ENCODE results near the gene EIF4A2.

The EIF4A2 gene

DNA sequence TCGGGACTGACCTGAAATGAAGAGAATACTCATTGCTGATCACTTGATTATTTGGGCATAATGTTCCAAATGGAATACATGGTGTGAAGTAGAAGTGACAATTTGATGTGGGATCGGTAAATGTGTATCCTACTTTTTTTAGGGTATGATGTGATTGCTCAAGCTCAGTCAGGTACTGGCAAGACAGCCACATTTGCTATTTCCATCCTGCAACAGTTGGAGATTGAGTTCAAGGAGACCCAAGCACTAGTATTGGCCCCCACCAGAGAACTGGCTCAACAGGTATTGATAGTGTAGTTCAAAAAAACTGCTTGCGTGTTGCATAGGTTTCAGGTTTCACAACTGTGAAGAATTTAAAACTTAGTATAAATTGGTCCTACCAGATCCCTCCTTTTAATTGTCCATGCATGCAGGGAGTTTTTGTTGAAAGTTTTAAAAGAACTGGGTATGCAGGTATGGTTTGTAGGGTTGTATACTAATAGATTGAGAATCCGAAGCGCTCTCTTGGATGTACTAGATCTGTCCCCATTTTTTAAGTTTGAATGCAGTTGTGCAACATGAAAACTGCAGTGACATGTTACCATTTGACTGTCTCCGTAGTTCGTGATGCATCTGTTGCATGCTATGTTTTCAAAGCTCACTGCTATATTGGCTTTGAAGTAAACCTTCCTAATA lies 1.6 kb downstream of the EIF4A2 start:
- no peak for ATAC-seq
- TF ChIP-seq CSDC2 (CRISPR knock-in tag; IDR thresholded peaks at IDR 0.05) (no peak), RARB (CRISPR knock-in tag; IDR thresholded peaks at IDR 0.05) (no peak), ESRRG (CRISPR knock-in tag; IDR thresholded peaks at IDR 0.05) (no peak)
- TF ChIP-seq, protein P1, sequence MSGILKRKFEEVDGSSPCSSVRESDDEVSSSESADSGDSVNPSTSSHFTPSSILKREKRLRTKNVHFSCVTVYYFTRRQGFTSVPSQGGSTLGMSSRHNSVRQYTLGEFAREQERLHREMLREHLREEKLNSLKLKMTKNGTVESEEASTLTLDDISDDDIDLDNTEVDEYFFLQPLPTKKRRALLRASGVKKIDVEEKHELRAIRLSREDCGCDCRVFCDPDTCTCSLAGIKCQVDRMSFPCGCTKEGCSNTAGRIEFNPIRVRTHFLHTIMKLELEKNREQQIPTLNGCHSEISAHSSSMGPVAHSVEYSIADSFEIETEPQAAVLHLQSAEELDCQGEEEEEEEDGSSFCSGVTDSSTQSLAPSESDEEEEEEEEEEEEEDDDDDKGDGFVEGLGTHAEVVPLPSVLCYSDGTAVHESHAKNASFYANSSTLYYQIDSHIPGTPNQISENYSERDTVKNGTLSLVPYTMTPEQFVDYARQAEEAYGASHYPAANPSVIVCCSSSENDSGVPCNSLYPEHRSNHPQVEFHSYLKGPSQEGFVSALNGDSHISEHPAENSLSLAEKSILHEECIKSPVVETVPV (CRISPR knock-in tag; IDR thresholded peaks at IDR 0.05): no peak
- TF ChIP-seq, protein P2, sequence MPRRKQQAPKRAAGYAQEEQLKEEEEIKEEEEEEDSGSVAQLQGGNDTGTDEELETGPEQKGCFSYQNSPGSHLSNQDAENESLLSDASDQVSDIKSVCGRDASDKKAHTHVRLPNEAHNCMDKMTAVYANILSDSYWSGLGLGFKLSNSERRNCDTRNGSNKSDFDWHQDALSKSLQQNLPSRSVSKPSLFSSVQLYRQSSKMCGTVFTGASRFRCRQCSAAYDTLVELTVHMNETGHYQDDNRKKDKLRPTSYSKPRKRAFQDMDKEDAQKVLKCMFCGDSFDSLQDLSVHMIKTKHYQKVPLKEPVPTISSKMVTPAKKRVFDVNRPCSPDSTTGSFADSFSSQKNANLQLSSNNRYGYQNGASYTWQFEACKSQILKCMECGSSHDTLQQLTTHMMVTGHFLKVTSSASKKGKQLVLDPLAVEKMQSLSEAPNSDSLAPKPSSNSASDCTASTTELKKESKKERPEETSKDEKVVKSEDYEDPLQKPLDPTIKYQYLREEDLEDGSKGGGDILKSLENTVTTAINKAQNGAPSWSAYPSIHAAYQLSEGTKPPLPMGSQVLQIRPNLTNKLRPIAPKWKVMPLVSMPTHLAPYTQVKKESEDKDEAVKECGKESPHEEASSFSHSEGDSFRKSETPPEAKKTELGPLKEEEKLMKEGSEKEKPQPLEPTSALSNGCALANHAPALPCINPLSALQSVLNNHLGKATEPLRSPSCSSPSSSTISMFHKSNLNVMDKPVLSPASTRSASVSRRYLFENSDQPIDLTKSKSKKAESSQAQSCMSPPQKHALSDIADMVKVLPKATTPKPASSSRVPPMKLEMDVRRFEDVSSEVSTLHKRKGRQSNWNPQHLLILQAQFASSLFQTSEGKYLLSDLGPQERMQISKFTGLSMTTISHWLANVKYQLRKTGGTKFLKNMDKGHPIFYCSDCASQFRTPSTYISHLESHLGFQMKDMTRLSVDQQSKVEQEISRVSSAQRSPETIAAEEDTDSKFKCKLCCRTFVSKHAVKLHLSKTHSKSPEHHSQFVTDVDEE (CRISPR knock-in tag; IDR thresholded peaks at IDR 0.05): no peak

DNA sequence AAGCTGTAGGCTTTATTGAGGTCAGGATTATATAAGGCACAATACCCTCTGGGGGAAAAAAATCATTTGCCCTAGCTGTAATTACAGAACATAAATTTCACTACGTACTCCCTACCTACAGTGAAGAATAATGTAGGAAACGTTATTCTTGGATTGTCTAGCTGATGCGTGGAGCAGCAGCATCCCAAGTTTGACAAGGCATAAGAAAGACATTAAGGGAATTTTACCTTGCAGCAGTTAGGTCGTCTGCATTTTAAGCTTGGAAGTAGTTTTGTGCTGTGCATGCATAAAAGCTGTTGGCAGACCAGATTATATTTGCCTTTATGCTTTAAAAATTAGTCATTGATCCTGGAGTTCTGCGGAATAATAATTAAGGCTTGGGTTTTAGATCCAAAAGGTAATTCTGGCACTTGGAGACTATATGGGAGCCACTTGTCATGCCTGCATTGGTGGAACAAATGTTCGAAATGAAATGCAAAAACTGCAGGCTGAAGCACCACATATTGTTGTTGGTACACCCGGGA lies 2.2 kb downstream of the EIF4A2 start:
- TF ChIP-seq, protein P1 (CRISPR knock-in tag; IDR thresholded peaks at IDR 0.05): no peak
- TF ChIP-seq ZFP30 (CRISPR knock-in tag; IDR thresholded peaks at IDR 0.05) (no peak), ESRRG (CRISPR knock-in tag; IDR thresholded peaks at IDR 0.05) (no peak), PPARA (CRISPR knock-in tag; IDR thresholded peaks at IDR 0.05; ENCODE audit: borderline replicate concordance) (no peak), RARB (CRISPR knock-in tag; IDR thresholded peaks at IDR 0.05) (no peak), SNAI2 (CRISPR knock-in tag; IDR thresholded peaks at IDR 0.05) (no peak), ISL1 (CRISPR knock-in tag; IDR thresholded peaks at IDR 0.05) (no peak), ZFP3 (CRISPR knock-in tag; IDR thresholded peaks at IDR 0.05) (no peak), TOX (CRISPR knock-in tag; IDR thresholded peaks at IDR 0.05; ENCODE audit: borderline replicate concordance) (no peak), ZNF565 (CRISPR knock-in tag; conservative IDR thresholded peaks at IDR 0.05; ENCODE audit: low read depth) (no peak), ZNF70 (CRISPR knock-in tag; IDR thresholded peaks at IDR 0.05) (no peak), GLIS3 (CRISPR knock-in tag; IDR thresholded peaks at IDR 0.05) (no peak), ZNF8 (CRISPR knock-in tag; IDR thresholded peaks at IDR 0.05) (no peak), ARNTL (CRISPR knock-in tag; IDR thresholded peaks at IDR 0.05; ENCODE audit: borderline replicate concordance, low read depth) (no peak), BACH2 (CRISPR knock-in tag; IDR thresholded peaks at IDR 0.05; ENCODE audit: borderline replicate concordance) (no peak), TCF4 (CRISPR knock-in tag; IDR thresholded peaks at IDR 0.05; ENCODE audit: borderline replicate concordance) (no peak)
- TF ChIP-seq, protein P2 (CRISPR knock-in tag; IDR thresholded peaks at IDR 0.05): no peak
- TF ChIP-seq, protein P3, sequence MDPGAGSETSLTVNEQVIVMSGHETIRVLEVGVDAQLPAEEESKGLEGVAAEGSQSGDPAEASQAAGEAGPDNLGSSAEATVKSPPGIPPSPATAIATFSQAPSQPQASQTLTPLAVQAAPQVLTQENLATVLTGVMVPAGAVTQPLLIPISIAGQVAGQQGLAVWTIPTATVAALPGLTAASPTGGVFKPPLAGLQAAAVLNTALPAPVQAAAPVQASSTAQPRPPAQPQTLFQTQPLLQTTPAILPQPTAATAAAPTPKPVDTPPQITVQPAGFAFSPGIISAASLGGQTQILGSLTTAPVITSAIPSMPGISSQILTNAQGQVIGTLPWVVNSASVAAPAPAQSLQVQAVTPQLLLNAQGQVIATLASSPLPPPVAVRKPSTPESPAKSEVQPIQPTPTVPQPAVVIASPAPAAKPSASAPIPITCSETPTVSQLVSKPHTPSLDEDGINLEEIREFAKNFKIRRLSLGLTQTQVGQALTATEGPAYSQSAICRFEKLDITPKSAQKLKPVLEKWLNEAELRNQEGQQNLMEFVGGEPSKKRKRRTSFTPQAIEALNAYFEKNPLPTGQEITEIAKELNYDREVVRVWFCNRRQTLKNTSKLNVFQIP (CRISPR knock-in tag; IDR thresholded peaks at IDR 0.05; ENCODE audit: borderline replicate concordance, low read depth): no peak
- TF ChIP-seq, protein P4, sequence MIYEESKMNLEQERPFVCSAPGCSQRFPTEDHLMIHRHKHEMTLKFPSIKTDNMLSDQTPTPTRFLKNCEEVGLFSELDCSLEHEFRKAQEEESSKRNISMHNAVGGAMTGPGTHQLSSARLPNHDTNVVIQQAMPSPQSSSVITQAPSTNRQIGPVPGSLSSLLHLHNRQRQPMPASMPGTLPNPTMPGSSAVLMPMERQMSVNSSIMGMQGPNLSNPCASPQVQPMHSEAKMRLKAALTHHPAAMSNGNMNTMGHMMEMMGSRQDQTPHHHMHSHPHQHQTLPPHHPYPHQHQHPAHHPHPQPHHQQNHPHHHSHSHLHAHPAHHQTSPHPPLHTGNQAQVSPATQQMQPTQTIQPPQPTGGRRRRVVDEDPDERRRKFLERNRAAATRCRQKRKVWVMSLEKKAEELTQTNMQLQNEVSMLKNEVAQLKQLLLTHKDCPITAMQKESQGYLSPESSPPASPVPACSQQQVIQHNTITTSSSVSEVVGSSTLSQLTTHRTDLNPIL (CRISPR knock-in tag; IDR thresholded peaks at IDR 0.05; ENCODE audit: low read depth): no peak
- no peak for ATAC-seq

Data from SK-N-SH treated with all-trans-retinoic acid at 6 μM for 48 hours (cell line).